Psoas muscle (tissue), 8 donors: ENCODE data around the gene SLC25A41. TPM values are rescaled to one million over a fixed set of nuclear protein-coding genes. Genes with fewer than 3 reads are reported as not detected.

Source experiments
- ATAC-seq, 4 donors: fragments of 200-7000 bp; cut with Tn5 transposase; one replicate each; pipeline ENCODE4 v1.9.1; 2020; ENCODE audit warnings: moderate library complexity in 3 of 4, mild to moderate bottlenecking in 2 of 4
- DNase-seq, 2 donors: peaks; one replicate each; pipeline ENCODE4 v3.0.0-alpha.2; 2020
- H3K27ac ChIP-seq: fragments of 200-600 bp; one replicate; pipeline ENCODE4 v1.8.0; 2022
- H3K27me3 ChIP-seq, 3 donors: fragments of 200-600 bp in 1 of 3; one replicate each; pipeline versions ENCODE4 v1.6.1 to v1.8.0; 2013 to 2022; ENCODE audit warnings: low read length in 2 of 3, mild to moderate bottlenecking in 2 of 3, moderate library complexity in 1 of 3; ENCODE audit not compliant: insufficient read depth in 3 of 3
- H3K36me3 ChIP-seq, 2 donors: fragments of 200-600 bp in 1 of 2; one replicate each; pipeline versions ENCODE4 v1.6.1 to v1.8.0; 2013 to 2022; ENCODE audit warnings: low read depth in 1 of 2, mild to moderate bottlenecking in 1 of 2, moderate library complexity in 1 of 2; ENCODE audit not compliant: insufficient read depth in 1 of 2
- H3K4me1 ChIP-seq: fragments of 200-600 bp; one replicate; pipeline ENCODE4 v1.8.0; 2022
- H3K4me3 ChIP-seq: fragments of 200-600 bp; one replicate; pipeline ENCODE4 v1.8.0; 2022; ENCODE audit warnings: mild to moderate bottlenecking
- H3K9me3 ChIP-seq: fragments of 200-600 bp; one replicate; pipeline ENCODE4 v1.8.0; 2022
- CTCF ChIP-seq: fragments of 200-600 bp; IDR thresholded peaks from one replicate; pipeline ENCODE4 v1.8.0; 2022; ENCODE audit warnings: antibody characterized with exemption
- WGBS, 3 donors: extraction: QIAGEN DNeasy Blood & Tissue Kit; methylation state at CpG; one replicate each; pipeline versions ENCODE4 v1.1.6 to v1.1.7; 2013; 5-methylcytosine and 5-hydroxymethylcytosine counted together
- intact Hi-C, 2 donors: fragments of 100-400 bp; cut with DNase I; formaldehyde crosslinking; loops; one replicate each; pipeline versions ENCODE4 v1.11.0 to v1.14.2; 2022
- polyA plus RNA-seq, 3 donors: library from polyadenylated mRNA; stranded (reverse); fragments of 200-250 nt; gene quantifications; one replicate each; pipeline ENCODE4 v1.2.3, GENCODE V29; 2013
- total RNA-seq, 4 donors: library from RNA; stranded (reverse); fragmentation: NEBNext Ultra II Directional in 2 of 4; extraction: Animal tissue kit (Norgen Biotek cat#: 25700) in 2 of 4; gene quantifications; one replicate each; pipeline versions ENCODE4 v1.2.1 to v1.2.4, GENCODE V29; 2021 to 2023
- donor health status: healthy with polysubstance abuse.
- donor health status: DM: no; HTN: no; CAD: no; lungs with moderate emphysema.
- donor health status: Bipolar disorder and iron deficiency.
- donor health status: healthy.
- donor health status: DM: yes; HTN: yes; CAD: no.
- donor health status: DM: no; HTN: no; CAD: no.
- donor health status: DM: no; HTN: no; CAD: no.
- donor health status: DM: yes; HTN: yes; CAD: no.

SLC25A41 gene
- total and polyA plus RNA-seq, 7 donors, result 0.07 to 0.60 (median 0.44) TPM; not detected in 1

- intact Hi-C loops, result no loop called here
- no peak for ATAC-seq
- no peak overlapping the region for H3K27ac ChIP-seq
- H3K4me1 ChIP-seq, result no peaks in the 10 kb centered on the region
- WGBS, 3 donors, result 73 to 78% (median 74%) methylated on average over 10 of the region's 10 CpGs
- H3K36me3 ChIP-seq, result no peaks in the 10 kb centered on the region
- peak overlapping the region; percentile 36 for H3K4me3 ChIP-seq
- H3K9me3 ChIP-seq, result no peaks in the 10 kb centered on the region
- no peak for TF ChIP-seq CTCF
- H3K27me3 ChIP-seq, result peaks cover 0 to 30% (median 9%) of the 10 kb centered on the region in 3 donors
- DNase-seq, result no peak
These were observed 47.4 kb upstream of the SLC25A41 start for GRCh38 chr19:6480848-6481415.

GRCh38 chr19:6479836-6480398 lies 46.4 kb upstream of the SLC25A41 start:
- 42 to 52% (median 46%) methylated on average over 7 of the region's 7 CpGs for WGBS, 3 donors
- ATAC-seq (no peak), DNase-seq (no peak)
- Histone ChIP-seq H3K27ac (no peak overlapping the region), H3K27me3 (peaks cover 0 to 41% (median 16%) of the 10 kb centered on the region in 3 donors), H3K36me3 (no peaks in the 10 kb centered on the region), H3K4me1 (no peaks in the 10 kb centered on the region), H3K9me3 (no peaks in the 10 kb centered on the region), H3K4me3 (no peak overlapping the region)
- TF ChIP-seq CTCF, result no peak
- intact Hi-C loops, result no loop called here

- intact Hi-C loops, result no loop called here
- ATAC-seq (no peak), DNase-seq (no peak)
- TF ChIP-seq CTCF, result no peak
- Histone ChIP-seq H3K4me1 (no peaks in the 10 kb centered on the region), H3K4me3 (no peak overlapping the region), H3K9me3 (no peaks in the 10 kb centered on the region), H3K27ac (no peak overlapping the region), H3K27me3 (peaks cover 0 to 49% (median 16%) of the 10 kb centered on the region in 3 donors), H3K36me3 (no peaks in the 10 kb centered on the region)
- WGBS, 3 donors, result 74 to 78% (median 77%) methylated on average over 8 to 13 of the region's 13 CpGs
These were observed 45.3 kb upstream of the SLC25A41 start for GRCh38 chr19:6478815-6479214.

GRCh38 chr19:6476896-6477431 lies 43.4 kb upstream of the SLC25A41 start:
- ATAC-seq, result no peak
- Histone ChIP-seq H3K4me3 (peak overlapping the region; percentile 33), H3K36me3 (no peaks in the 10 kb centered on the region), H3K27ac (no peak overlapping the region), H3K4me1 (no peaks in the 10 kb centered on the region), H3K27me3 (peaks cover 0 to 52% (median 18%) of the 10 kb centered on the region in 3 donors), H3K9me3 (no peaks in the 10 kb centered on the region)
- no peak for DNase-seq
- intact Hi-C loops, result no loop called here
- TF ChIP-seq CTCF, result no peak
- WGBS, 3 donors, result 13 to 17% (median 15%) methylated on average over 28 to 29 of the region's 29 CpGs
